Lower leg skin (tissue), 3 donors: ENCODE data around the gene MAPK10.

Experiments
- POLR2A ChIP-seq, 2 donors: fragments of 450-650 bp; IDR thresholded peaks; one replicate each; pipeline ENCODE4 v1.6.1; 2016 to 2017; ENCODE audit warnings: antibody characterized with exemption in 2 of 2, mild to moderate bottlenecking in 1 of 2, moderate library complexity in 1 of 2
- TF ChIP-seq, protein P1 (sequence below), 3 donors: fragments of 450-650 bp; IDR thresholded peaks; one replicate each; pipeline ENCODE4 v1.5.1; 2016; ENCODE audit warnings: antibody characterized with exemption in 3 of 3, mild to moderate bottlenecking in 3 of 3, moderate library complexity in 2 of 3

DNA sequence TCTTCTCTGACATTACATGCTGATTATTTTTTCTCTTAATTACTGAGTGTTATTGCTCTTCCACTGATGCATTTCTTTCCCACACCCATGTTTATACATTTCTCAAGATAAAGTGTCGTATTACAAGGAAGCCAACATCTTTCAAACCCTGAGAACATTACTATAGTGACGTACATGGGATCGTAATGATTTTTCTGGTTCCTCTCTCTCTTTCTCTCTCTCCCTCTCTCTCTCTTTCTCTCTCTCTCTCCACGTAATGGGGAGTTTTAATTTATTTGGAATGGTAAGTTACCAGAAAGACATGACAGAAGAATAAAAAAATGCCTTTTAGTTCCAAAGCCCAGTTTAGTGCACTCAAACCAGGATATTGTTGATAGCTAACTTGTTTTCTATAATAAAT is 40.4 kb upstream of the MAPK10 start:
- TF ChIP-seq POLR2A (IDR thresholded peaks at IDR 0.05), result no peak
- TF ChIP-seq, protein P1, sequence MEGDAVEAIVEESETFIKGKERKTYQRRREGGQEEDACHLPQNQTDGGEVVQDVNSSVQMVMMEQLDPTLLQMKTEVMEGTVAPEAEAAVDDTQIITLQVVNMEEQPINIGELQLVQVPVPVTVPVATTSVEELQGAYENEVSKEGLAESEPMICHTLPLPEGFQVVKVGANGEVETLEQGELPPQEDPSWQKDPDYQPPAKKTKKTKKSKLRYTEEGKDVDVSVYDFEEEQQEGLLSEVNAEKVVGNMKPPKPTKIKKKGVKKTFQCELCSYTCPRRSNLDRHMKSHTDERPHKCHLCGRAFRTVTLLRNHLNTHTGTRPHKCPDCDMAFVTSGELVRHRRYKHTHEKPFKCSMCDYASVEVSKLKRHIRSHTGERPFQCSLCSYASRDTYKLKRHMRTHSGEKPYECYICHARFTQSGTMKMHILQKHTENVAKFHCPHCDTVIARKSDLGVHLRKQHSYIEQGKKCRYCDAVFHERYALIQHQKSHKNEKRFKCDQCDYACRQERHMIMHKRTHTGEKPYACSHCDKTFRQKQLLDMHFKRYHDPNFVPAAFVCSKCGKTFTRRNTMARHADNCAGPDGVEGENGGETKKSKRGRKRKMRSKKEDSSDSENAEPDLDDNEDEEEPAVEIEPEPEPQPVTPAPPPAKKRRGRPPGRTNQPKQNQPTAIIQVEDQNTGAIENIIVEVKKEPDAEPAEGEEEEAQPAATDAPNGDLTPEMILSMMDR (IDR thresholded peaks at IDR 0.05), result no peak
